Measurements from ENCODE around the gene NUMBL.
A peak's percentile ranks its signal among the peaks of the same experiment; 100 is the strongest.

NUMBL gene

DNA sequence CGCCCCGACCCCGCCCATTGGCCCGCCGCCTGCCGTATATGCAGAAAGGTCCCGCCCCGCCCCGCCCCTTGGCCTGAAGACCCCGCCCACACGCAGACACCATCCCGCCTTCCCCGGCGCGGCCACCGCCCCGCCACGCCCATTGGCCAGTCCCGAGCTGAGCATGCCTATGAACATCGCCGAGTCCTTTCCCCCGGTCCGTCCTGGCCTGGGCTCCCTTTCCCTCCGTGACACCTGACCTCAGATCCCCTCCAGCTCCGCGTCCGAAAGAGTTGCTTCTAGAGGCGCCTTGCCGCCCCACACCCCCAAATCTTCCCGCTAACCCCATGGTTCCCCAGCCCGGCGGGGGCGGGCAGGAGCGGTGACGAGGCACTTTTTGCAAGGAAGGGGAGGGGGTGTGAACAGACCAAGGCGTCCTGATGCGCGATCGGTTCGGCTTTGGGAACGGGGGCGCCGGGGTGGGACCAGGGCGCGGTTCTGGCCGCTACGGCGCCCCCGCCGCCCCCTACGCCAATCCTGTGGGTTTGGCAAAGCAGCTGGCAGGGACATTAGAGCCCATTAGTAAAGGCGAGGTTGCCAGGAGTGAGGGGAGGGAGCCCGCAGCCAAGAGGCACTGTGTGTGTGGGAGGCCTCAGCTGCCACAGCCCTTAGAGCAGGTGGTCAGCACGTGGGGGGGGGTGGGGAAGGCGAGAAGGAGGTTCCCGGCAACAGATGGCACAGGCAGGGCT is 406 bp upstream of the NUMBL start:
- peak; percentile 77 for DNase-seq (ENCODE audit: low read depth)

- no peak for DNase-seq (ENCODE audit: low read depth)
Measured at GRCh38 chr19:40689339-40690049, 957 bp downstream of the NUMBL start.

DNA sequence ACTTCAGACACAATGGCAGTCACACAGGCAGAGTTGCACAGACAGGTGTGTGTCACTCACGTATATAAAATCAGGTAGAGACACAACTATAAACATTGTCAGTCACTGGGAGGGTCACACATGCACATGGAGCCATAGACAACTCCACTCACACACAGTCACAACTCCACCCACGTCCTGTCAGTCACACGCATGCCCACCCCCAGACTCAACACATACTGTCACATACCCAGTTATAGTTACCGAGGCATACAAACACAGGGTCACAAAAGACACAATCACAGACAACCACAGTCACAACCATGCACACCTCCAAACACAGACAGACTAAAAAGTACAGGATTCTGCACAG is 1.5 kb downstream of the NUMBL start:
- DNase-seq (ENCODE audit: low read depth) = no peak

- DNase-seq (ENCODE audit: low read depth) = no peak
Measured at GRCh38 chr19:40688309-40688708, 2.1 kb downstream of the NUMBL start.

GRCh38 chr19:40687525-40688016 is 2.9 kb downstream of the NUMBL start:
- no peak for DNase-seq (ENCODE audit: low read depth)

GRCh38 chr19:40686882-40687524 is 3.4 kb downstream of the NUMBL start:
- DNase-seq (ENCODE audit: low read depth) = no peak

DNA sequence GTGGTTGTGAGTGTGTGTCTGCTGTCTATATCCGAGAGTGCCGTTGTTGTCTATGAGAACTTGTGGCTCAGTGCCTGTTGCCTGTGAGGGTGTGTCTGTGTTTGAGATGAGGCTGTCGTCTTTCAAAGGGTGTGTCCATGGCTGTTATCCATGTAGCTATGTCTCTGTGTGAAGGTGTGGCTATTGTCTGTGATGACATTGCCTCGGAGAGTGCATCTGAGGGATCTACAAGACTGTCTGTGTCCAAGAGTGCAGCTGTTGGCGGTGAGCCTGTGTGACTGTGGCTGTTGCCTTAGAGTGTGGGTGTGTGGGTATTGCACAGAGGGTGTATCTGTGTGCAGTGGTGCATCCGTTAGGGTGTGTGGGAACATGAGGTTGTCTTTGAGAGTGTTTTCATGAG is 4.9 kb downstream of the NUMBL start:
- no peak for DNase-seq (ENCODE audit: low read depth)

DNA sequence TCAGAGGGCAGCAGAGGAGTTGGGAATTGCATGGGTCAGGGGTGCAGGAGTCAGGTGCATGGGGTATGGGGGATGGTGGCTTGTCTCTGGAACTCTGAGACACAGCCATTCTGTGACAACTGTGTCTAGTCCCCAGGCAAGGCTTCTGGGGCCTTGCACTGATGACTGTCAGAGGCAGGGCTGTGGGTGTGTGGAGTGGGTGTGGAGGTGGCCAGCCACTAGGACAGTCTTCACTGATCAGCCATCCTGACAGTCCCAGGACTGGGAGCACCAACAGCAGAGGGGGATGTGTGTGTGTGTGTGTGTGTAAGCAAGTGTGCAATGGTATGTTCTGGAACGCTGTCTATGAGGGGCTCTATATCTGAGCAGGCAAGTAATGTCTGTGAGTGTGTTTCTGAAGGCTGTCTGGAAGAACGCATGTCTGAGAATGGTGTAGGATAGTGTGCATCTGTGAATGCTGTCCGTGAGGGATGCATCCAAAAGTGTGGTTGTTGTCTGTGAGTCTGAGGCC is 5.4 kb downstream of the NUMBL start:
- DNase-seq (ENCODE audit: low read depth) = no peak

DNA sequence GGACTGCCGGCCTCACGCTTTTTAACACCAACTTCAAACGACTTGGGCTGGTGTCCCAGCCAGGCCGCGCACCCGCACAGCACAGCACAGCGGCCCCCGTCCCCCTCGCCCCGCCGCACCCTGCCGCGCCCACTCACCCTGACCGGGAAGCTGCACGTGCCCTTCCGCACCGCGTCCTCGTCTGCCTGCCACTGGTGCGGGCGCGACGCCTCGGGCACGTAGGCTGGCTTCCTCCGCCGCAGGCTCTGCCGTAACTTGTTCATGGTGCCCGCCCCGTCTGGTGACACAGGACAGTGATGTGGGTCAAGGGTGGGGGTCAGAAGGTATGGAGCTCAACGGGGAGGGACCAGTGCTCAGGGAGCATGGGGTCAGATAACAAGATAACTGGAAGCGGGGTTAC is 6.2 kb downstream of the NUMBL start:
- DNase-seq (ENCODE audit: low read depth) = no peak

- DNase-seq (ENCODE audit: low read depth) = no peak
Measured at GRCh38 chr19:40683437-40683836, 7.0 kb downstream of the NUMBL start.

GRCh38 chr19:40682431-40682964 is 8.0 kb downstream of the NUMBL start:
- no peak for DNase-seq (ENCODE audit: low read depth)

DNA sequence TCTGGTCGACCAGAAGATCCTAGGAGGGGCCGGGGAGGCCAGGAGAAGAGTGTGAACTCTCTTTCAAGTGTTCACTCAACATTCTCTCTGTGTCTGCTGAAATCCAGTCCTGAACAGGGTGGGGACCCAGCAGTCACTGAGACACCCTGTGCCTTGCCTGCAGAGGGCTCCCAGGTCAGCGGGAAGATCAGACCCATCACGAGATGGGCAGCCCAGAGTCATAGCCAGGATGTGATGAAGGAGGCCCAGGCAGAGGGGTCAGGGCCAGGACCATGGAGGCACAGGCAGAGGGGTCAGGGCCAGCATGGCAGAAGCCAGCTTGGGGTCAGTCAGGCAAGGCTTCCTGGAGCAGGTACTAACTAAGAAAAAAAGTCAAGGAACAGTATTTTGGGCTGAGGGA is 9.4 kb downstream of the NUMBL start:
- DNase-seq (ENCODE audit: low read depth) = no peak

- DNase-seq (ENCODE audit: low read depth) = no peak
Measured at GRCh38 chr19:40677156-40677555, 13.3 kb downstream of the NUMBL start.

DNA sequence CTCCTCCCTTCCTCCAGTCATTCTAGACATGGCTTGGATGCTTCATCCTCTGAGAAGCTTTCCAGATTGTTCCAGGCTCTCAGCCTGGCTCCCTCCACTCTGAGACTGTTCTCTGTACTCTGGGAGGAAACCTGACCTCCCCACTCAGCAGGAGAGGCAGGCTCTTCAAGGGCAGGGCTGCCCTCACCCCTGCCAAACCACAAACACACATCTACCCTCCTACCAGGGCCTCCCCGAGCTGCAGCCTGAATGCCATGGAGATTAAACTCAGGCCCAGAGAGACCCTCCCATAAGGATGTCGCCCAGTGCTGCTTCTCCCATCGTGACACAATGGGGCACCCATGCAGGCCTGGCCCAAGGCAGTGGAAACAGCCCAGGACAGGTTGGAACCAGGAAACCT is 16.2 kb downstream of the NUMBL start:
- no peak for DNase-seq (ENCODE audit: low read depth)

DNA sequence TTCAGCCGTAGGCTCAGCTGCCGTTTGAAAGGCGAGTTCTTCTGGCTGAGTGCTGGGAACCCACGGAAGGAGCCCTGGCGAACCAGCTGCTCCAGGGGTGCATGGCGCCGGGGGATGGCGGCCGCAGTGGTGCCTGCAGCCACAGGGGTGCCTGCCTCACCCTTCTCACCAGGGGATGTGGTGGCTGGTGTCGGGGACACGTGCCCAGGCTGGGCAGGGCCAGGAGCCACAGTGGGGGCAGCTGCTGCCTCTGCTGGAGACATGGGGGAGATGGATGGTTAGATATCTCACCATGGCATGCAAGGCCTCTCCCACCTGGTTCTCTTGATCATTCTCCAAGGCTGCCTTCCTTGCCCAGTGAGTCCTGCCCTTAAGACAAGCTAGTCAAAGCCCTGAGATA is 17.1 kb downstream of the NUMBL start:
- no peak for DNase-seq (ENCODE audit: low read depth)

DNA sequence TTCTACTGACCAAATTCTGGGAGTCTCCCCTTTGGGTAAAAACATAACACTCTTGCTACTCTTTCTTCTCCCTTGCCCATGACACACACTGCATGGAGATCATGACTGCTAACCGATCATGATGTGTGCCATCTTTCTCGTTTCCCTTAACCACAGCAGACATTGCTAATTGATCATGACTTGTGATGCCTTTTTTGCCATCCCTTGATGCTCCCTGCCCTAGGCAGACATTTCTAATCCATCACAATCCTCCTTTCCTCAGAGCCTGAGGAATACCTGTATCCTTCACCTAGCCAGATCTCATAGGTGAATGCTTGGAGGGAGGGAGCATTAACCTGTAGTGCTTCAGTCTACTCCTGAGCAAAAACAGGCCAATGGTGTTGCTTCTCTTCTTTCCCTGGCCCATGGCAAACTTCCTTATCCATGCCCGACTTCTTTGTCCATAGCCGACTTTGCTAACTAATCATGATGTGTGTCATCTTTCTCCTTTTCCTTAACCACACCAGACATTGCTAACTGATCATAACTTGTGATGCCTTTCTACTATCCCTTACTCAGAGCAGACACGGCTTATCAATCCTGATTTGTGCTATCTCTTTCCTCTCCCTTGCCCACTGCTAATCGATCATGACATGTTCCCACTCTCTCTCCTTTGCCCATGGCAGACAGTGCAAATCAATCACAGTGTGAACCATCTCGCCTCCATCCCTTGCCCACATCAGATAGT is 17.7 kb downstream of the NUMBL start:
- DNase-seq (ENCODE audit: low read depth) = no peak

GRCh38 chr19:40672038-40672437 is 18.4 kb downstream of the NUMBL start:
- no peak for DNase-seq (ENCODE audit: low read depth)

DNA sequence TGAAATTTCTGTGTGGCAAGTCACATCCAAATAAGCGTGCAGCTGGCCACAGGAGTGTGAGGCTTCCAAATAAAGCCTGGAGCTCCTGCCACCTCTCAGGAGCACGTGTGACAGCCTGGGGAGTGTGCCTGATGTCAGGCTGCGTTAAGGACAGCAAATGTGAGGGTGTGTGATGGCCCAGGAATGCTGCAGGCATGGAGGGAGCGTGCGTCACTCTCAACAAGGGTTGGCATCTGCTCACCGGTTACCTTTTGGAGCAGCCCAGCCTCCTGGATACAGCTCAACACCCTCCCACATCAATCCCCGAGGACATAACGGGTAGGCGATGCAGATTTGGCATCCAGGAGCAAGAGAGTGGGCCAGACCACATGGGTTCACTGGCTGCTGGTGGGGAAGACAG is 19.0 kb downstream of the NUMBL start:
- no peak for DNase-seq (ENCODE audit: low read depth)

GRCh38 chr19:40668991-40669614 is 21.3 kb downstream of the NUMBL start:
- no peak for DNase-seq (ENCODE audit: low read depth)

DNA sequence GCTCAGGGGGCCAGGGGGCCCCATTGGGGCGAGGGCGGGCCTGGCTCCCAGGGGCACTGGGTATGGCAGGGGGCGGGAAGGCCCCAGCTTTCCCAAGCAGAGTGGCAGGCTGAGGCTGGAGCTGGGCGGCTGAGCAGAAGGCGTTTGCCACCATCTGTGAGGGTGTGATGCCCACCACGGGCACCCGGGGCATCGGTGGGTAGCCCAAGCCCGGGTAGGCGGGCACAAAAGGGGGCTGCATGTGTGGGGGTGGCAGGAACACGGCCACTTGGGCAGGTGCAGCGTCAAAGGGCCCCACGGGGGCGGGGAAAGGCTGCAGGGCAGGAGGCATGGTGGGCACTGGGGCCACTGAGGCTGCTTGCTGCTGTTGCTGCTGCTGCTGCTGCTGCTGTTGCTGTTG is 22.8 kb downstream of the NUMBL start:
- no peak for DNase-seq (ENCODE audit: low read depth)

DNA sequence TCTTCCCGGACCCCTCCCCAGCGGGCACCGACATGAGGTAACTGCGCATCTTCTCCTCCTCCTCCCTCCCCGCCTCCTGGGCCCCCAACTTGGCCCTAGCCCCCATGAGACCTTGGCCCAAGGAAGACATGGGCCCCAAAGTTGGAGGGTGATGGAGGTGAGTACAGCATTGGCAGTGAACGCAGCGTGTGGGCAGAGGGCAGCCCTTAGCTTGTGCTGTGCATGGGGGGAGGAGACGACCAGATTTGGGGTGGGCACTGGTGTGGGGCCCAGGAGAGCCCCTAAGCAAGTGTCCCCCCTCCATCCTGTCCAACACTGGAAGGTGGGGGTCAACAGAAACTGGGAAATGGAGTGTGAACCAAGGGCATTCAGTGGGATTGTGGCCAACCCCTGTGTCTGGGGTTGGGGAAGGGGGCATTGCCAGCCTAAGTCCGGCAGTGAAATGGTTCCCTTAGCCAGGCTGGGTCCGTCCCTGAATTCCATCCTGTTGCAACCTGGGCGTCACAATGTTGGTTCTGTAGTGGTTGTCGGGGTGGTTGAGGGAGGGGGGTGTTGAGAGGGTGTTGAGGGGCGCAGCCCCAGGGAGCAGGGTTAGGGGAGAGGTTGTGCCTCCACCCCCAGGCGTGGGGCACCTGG is 23.5 kb downstream of the NUMBL start:
- no peak for DNase-seq (ENCODE audit: low read depth)

Measured in CMK (cell line).